Lower leg skin (tissue), 4 donors: Measurements from ENCODE around the gene TGFBR3. TPM values are rescaled to one million over a fixed set of nuclear protein-coding genes. Genes with fewer than 3 reads are reported as not detected.

ENCODE experiments used
- DNase-seq, 2 donors: peaks; one replicate each; pipeline ENCODE4 v3.0.0-alpha.2; 2019; ENCODE audit warnings: low spot score in 2 of 2
- H3K4me3 ChIP-seq: fragments of 200-600 bp; sonication (generic); 2 replicates; pipeline ENCODE4 v1.5.1; 2017; ENCODE audit warnings: mild to moderate bottlenecking, low read depth; ENCODE audit not compliant: poor library complexity, severe bottlenecking
- CTCF ChIP-seq, 3 donors: fragments of 450-650 bp; IDR thresholded peaks; one replicate each; pipeline ENCODE4 v1.5.1; 2016; ENCODE audit warnings: antibody characterized with exemption in 3 of 3, mild to moderate bottlenecking in 3 of 3, moderate library complexity in 2 of 3
- POLR2A ChIP-seq, 2 donors: fragments of 450-650 bp; IDR thresholded peaks; one replicate each; pipeline ENCODE4 v1.6.1; 2016 to 2017; ENCODE audit warnings: antibody characterized with exemption in 2 of 2, mild to moderate bottlenecking in 1 of 2, moderate library complexity in 1 of 2
- WGBS, 2 donors: methylation state at CpG; one replicate each; pipeline ENCODE4 v1.1.5; 2018; 5-methylcytosine and 5-hydroxymethylcytosine counted together
- intact Hi-C: fragments of 100-400 bp; cut with DNase I; formaldehyde crosslinking; loops from one replicate; pipeline ENCODE4 v1.15.0; 2023; ENCODE audit warnings: low total_unique reads
- total RNA-seq, 4 donors: library from RNA; depleted of rRNA; stranded (reverse); fragments of >200 nt; gene quantifications; one replicate each; pipeline ENCODE4 v1.1.0, GENCODE V29; 2016

Gene TGFBR3
- total RNA-seq, 4 donors from 2014 or later: 79.4 to 134 (median 116) TPM

- no peak for TF ChIP-seq CTCF (IDR thresholded peaks at IDR 0.05)
- no peak for TF ChIP-seq POLR2A (IDR thresholded peaks at IDR 0.05)
- 79 to 94% methylated on average over 1 of the region's 1 CpG for WGBS, 2 donors
- intact Hi-C loops: no loop called here
- peak in 1 of 2 donors; percentile 20 for DNase-seq
- H3K4me3 ChIP-seq: no peak overlapping the region
These were observed 14.6 kb upstream of the TGFBR3 start for GRCh38 chr1:91900562-91900961.

GRCh38 chr1:91897016-91897415, 11.1 kb upstream of the TGFBR3 start:
- no peak overlapping the region for H3K4me3 ChIP-seq
- intact Hi-C loops: no loop called here
- DNase-seq: peak in 1 of 2 donors; percentile 43
- TF ChIP-seq CTCF (IDR thresholded peaks at IDR 0.05): no peak
- TF ChIP-seq POLR2A (IDR thresholded peaks at IDR 0.05): no peak
- WGBS, 2 donors: 82 to 86% methylated on average over 5 of the region's 5 CpGs

- TF ChIP-seq CTCF (IDR thresholded peaks at IDR 0.05) (no peak), POLR2A (IDR thresholded peaks at IDR 0.05) (no peak)
- peak in 1 of 2 donors; percentile 28 for DNase-seq
- WGBS, 2 donors: 28 to 38% methylated on average over 2 of the region's 2 CpGs
- no peak overlapping the region for H3K4me3 ChIP-seq
- intact Hi-C loops: no loop called here
These were observed 10.0 kb upstream of the TGFBR3 start for GRCh38 chr1:91895832-91896556.

- intact Hi-C loops: no loop called here
- TF ChIP-seq CTCF (IDR thresholded peaks at IDR 0.05) (no peak), POLR2A (IDR thresholded peaks at IDR 0.05) (no peak)
- H3K4me3 ChIP-seq: no peak overlapping the region
- no peak for DNase-seq
- WGBS, 2 donors: 61 to 64% methylated on average over 5 of the region's 5 CpGs
These were observed 8.2 kb upstream of the TGFBR3 start for GRCh38 chr1:91894036-91894761.

- WGBS, 2 donors: 31 to 35% methylated on average over 1 of the region's 1 CpG
- intact Hi-C loops: no loop called here
- DNase-seq: peak in 1 of 2 donors; percentile 25
These were observed 6.0 kb upstream of the TGFBR3 start for GRCh38 chr1:91891969-91892368.

More at GRCh38 chr1:91891969-91892368, 6.0 kb upstream of the TGFBR3 start:
- no peak for TF ChIP-seq CTCF (IDR thresholded peaks at IDR 0.05)
- no peak for TF ChIP-seq POLR2A (IDR thresholded peaks at IDR 0.05)
- no peak overlapping the region for H3K4me3 ChIP-seq
